DOHH2 (cell line): ENCODE data around the gene ATP23.

Experiments used
- H3F3A ChIP-seq: fragments of 200-600 bp; sonication (generic), shearing (Covaris generic); 2 replicates; pipeline ENCODE4 v1.6.0; 2016; ENCODE audit warnings: antibody characterized with exemption, mild to moderate bottlenecking; ENCODE audit not compliant: control insufficient read depth, insufficient read depth
- H3K27ac ChIP-seq: fragments of 200-600 bp; sonication (generic); 2 replicates; pipeline ENCODE4 v1.5.1; 2014; ENCODE audit warnings: low read depth, mild to moderate bottlenecking, low read length, moderate library complexity
- H3K27me3 ChIP-seq: fragments of 200-600 bp; sonication (generic); 2 replicates; pipeline ENCODE4 v1.6.1; 2014; ENCODE audit warnings: mild to moderate bottlenecking, low read length, mixed read lengths; ENCODE audit not compliant: control insufficient read depth
- H3K36me3 ChIP-seq: fragments of 200-600 bp; sonication (generic); 2 replicates; pipeline ENCODE4 v1.6.1; 2014; ENCODE audit warnings: mild to moderate bottlenecking, low read length, moderate library complexity, mixed read lengths; ENCODE audit not compliant: control insufficient read depth
- H3K4me1 ChIP-seq: fragments of 200-600 bp; sonication (generic); 2 replicates; pipeline ENCODE4 v1.6.1; 2014; ENCODE audit warnings: mild to moderate bottlenecking, low read length, mixed read lengths; ENCODE audit not compliant: control insufficient read depth
- H3K4me2 ChIP-seq: fragments of 200-600 bp; sonication (generic); 2 replicates; pipeline ENCODE4 v1.6.0; 2014; ENCODE audit warnings: mild to moderate bottlenecking, low read length, moderate library complexity
- H3K4me3 ChIP-seq: fragments of 200-600 bp; sonication (generic); 2 replicates; pipeline ENCODE4 v1.5.1; 2014; ENCODE audit warnings: mild to moderate bottlenecking, low read length, mixed read lengths
- H3K79me2 ChIP-seq: fragments of 200-600 bp; sonication (generic); 2 replicates; pipeline ENCODE4 v1.6.1; 2014; ENCODE audit warnings: mild to moderate bottlenecking, low read length, mixed read lengths; ENCODE audit not compliant: control insufficient read depth
- H3K9me2 ChIP-seq: fragments of 200-600 bp; sonication (generic); replicated peaks from 2 replicates; pipeline ENCODE4 v1.6.1; 2014; ENCODE audit warnings: mild to moderate bottlenecking, low read length, mixed read lengths; ENCODE audit not compliant: control insufficient read depth
- H3K9me3 ChIP-seq: fragments of 200-600 bp; sonication (generic); 2 replicates; pipeline ENCODE4 v1.6.1; 2014; ENCODE audit warnings: antibody characterized with exemption, low read length, mixed read lengths; ENCODE audit not compliant: control insufficient read depth, insufficient read depth
- H4K20me1 ChIP-seq: fragments of 200-600 bp; sonication (generic); 2 replicates; pipeline ENCODE4 v1.6.0; 2014; ENCODE audit warnings: low read depth, mild to moderate bottlenecking, antibody characterized with exemption, low read length, moderate library complexity; ENCODE audit not compliant: control insufficient read depth, insufficient read depth
- CTCF ChIP-seq: fragments of 200-600 bp; sonication (generic); IDR thresholded peaks from one replicate; pipeline ENCODE4 v1.5.1; 2014; ENCODE audit warnings: antibody characterized with exemption, mild to moderate bottlenecking, low read depth, low read length; ENCODE audit not compliant: poor library complexity, severe bottlenecking
- EZH2phosphoT487 ChIP-seq: fragments of 200-600 bp; sonication (generic); IDR thresholded peaks from 2 replicates; pipeline ENCODE4 v1.6.1; 2017; ENCODE audit warnings: borderline replicate concordance, mild to moderate bottlenecking, antibody characterized with exemption, low read length, moderate library complexity, mixed read lengths

The ATP23 gene

GRCh38 chr12:57894399-57895292, 46.7 kb upstream of the ATP23 start:
- Histone ChIP-seq H3K27ac (no peak overlapping the region), H3K4me3 (no peak overlapping the region), H3K4me2 (peak overlapping the region; percentile 16)

GRCh38 chr12:57895389-57896114, 45.8 kb upstream of the ATP23 start:
- Histone ChIP-seq H3K79me2 (no peaks in the 10 kb centered on the region), H3K36me3 (no peaks in the 10 kb centered on the region), H4K20me1 (no peaks in the 10 kb centered on the region), H3K27ac (no peak overlapping the region), H3K9me3 (no peaks in the 10 kb centered on the region), H3K4me1 (peaks cover 75% of the 10 kb centered on the region), H3K4me3 (no peak overlapping the region), H3F3A (peaks cover 11% of the 10 kb centered on the region), H3K27me3 (peaks cover 28% of the 10 kb centered on the region), H3K9me2 (no peaks in the 10 kb centered on the region), H3K4me2 (peak overlapping the region; percentile 16)
- TF ChIP-seq EZH2phosphoT487 (no peak), CTCF (no peak)

More at GRCh38 chr12:57894399-57895292, 46.7 kb upstream of the ATP23 start:
- Histone ChIP-seq H3K79me2 (no peaks in the 10 kb centered on the region), H3K9me3 (no peaks in the 10 kb centered on the region), H3K27me3 (peaks cover 28% of the 10 kb centered on the region), H3F3A (peaks cover 11% of the 10 kb centered on the region), H3K9me2 (no peaks in the 10 kb centered on the region), H3K36me3 (no peaks in the 10 kb centered on the region), H4K20me1 (no peaks in the 10 kb centered on the region), H3K4me1 (peaks cover 73% of the 10 kb centered on the region)
- TF ChIP-seq EZH2phosphoT487 (no peak), CTCF (no peak)

GRCh38 chr12:57896115-57896433, 45.3 kb upstream of the ATP23 start:
- peaks cover 11% of the 10 kb centered on the region for H3F3A ChIP-seq
- no peak overlapping the region for H3K27ac ChIP-seq
- no peaks in the 10 kb centered on the region for H4K20me1 ChIP-seq
- peak overlapping the region; percentile 63 for H3K4me2 ChIP-seq
- no peaks in the 10 kb centered on the region for H3K79me2 ChIP-seq
- peaks cover 75% of the 10 kb centered on the region for H3K4me1 ChIP-seq
- H3K27me3 ChIP-seq = peaks cover 28% of the 10 kb centered on the region
- H3K4me3 ChIP-seq = peak overlapping the region; percentile 51
- no peak for TF ChIP-seq EZH2phosphoT487
- no peak for TF ChIP-seq CTCF
- no peaks in the 10 kb centered on the region for H3K36me3 ChIP-seq
- no peaks in the 10 kb centered on the region for H3K9me3 ChIP-seq
- no peaks in the 10 kb centered on the region for H3K9me2 ChIP-seq
